Lower leg skin (tissue), 4 donors: ENCODE measurements around the gene MX1. TPM values are rescaled to one million over a fixed set of nuclear protein-coding genes. Genes with fewer than 3 reads are reported as not detected.
"Not testable (repeated sequence)": the region's sequence is repeated elsewhere in the genome, so short reads cannot be mapped to it uniquely, and the experiment has no call there.

Source experiments
- DNase-seq, 2 donors: peaks; one replicate each; pipeline ENCODE4 v3.0.0-alpha.2; 2019; ENCODE audit warnings: low spot score in 2 of 2
- H3K4me3 ChIP-seq: fragments of 200-600 bp; sonication (generic); 2 replicates; pipeline ENCODE4 v1.5.1; 2017; ENCODE audit warnings: mild to moderate bottlenecking, low read depth; ENCODE audit not compliant: poor library complexity, severe bottlenecking
- POLR2A ChIP-seq, 2 donors: fragments of 450-650 bp; IDR thresholded peaks; one replicate each; pipeline ENCODE4 v1.6.1; 2016 to 2017; ENCODE audit warnings: antibody characterized with exemption in 2 of 2, mild to moderate bottlenecking in 1 of 2, moderate library complexity in 1 of 2
- WGBS, 2 donors: methylation state at CpG; one replicate each; pipeline ENCODE4 v1.1.5; 2018; 5-methylcytosine and 5-hydroxymethylcytosine counted together
- intact Hi-C: fragments of 100-400 bp; cut with DNase I; formaldehyde crosslinking; loops from one replicate; pipeline ENCODE4 v1.15.0; 2023; ENCODE audit warnings: low total_unique reads
- total RNA-seq, 4 donors: library from RNA; depleted of rRNA; stranded (reverse); fragments of >200 nt; gene quantifications; one replicate each; pipeline ENCODE4 v1.1.0, GENCODE V29; 2016
- TF ChIP-seq, protein P1 (sequence below), 3 donors: fragments of 450-650 bp; IDR thresholded peaks; one replicate each; pipeline ENCODE4 v1.5.1; 2016; ENCODE audit warnings: antibody characterized with exemption in 3 of 3, mild to moderate bottlenecking in 3 of 3, moderate library complexity in 2 of 3

The MX1 gene
- total RNA-seq, 4 donors from 2014 or later: 3.3 to 15.1 (median 9.1) TPM

DNA sequence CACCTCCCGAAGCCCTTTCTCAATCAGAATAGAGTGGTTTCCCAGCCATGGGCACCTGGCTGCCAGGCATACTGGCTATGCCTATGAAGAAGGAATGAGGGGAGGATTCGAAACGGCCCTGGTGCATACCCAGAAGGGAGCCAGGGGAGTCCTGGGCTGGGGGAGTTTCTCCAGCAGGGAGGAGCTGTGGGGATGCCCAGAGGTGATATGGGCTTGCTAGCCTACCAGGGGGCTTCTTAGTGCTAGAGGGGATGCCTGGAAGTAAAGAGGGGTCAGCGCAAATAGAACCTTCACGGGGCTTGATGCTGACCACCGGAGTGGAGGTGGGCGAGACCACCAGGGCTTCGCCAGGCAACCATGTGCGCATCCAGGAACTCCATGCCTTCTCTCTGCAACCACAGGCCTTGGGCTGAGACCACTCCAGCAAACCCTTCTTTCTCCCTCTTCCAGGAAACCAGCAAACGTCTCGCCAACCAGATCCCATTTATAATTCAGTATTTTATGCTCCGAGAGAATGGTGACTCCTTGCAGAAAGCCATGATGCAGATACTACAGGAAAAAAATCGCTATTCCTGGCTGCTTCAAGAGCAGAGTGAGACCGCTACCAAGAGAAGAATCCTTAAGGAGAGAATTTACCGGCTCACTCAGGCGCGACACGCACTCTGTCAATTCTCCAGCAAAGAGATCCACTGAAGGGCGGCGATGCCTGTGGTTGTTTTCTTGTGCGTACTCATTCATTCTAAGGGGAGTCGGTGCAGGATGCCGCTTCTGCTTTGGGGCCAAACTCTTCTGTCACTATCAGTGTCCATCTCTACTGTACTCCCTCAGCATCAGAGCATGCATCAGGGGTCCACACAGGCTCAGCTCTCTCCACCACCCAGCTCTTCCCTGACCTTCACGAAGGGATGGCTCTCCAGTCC, 18.2 kb upstream of the MX1 start:
- TF ChIP-seq, protein P1, sequence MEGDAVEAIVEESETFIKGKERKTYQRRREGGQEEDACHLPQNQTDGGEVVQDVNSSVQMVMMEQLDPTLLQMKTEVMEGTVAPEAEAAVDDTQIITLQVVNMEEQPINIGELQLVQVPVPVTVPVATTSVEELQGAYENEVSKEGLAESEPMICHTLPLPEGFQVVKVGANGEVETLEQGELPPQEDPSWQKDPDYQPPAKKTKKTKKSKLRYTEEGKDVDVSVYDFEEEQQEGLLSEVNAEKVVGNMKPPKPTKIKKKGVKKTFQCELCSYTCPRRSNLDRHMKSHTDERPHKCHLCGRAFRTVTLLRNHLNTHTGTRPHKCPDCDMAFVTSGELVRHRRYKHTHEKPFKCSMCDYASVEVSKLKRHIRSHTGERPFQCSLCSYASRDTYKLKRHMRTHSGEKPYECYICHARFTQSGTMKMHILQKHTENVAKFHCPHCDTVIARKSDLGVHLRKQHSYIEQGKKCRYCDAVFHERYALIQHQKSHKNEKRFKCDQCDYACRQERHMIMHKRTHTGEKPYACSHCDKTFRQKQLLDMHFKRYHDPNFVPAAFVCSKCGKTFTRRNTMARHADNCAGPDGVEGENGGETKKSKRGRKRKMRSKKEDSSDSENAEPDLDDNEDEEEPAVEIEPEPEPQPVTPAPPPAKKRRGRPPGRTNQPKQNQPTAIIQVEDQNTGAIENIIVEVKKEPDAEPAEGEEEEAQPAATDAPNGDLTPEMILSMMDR (IDR thresholded peaks at IDR 0.05): no peak
- TF ChIP-seq POLR2A (IDR thresholded peaks at IDR 0.05): no peak
- DNase-seq: peak in 1 of 2 donors; percentile 54
- H3K4me3 ChIP-seq: no peak overlapping the region
- intact Hi-C loops: no loop called here
- WGBS, 2 donors: 93 to 94% methylated on average over 24 of the region's 24 CpGs

DNA sequence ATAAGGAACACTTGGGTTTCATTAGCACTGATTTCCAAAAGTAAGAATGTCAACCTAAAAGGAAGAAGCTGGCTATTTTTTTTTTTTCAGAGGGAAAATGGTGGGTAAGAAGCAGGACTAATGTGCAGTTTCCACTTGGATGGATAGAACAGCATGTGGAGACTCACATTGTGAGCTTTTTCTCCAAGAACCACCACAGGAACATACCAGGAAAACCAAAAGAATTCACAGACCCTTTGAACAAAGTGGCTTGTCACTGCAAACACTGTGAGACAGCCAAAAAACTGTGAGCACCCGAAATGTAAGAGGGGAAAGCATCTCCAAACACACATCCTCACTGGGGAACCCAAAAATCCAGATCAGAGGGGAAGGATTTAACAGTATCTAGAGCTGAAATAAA, 15.7 kb upstream of the MX1 start:
- no peak for TF ChIP-seq POLR2A (IDR thresholded peaks at IDR 0.05)
- TF ChIP-seq, protein P1 (IDR thresholded peaks at IDR 0.05): no peak
- no peak overlapping the region for H3K4me3 ChIP-seq
- intact Hi-C loops: no loop called here
- 69 to 74% methylated on average over 1 of the region's 1 CpG for WGBS, 2 donors
- peak in 1 of 2 donors; percentile 0 for DNase-seq

DNA sequence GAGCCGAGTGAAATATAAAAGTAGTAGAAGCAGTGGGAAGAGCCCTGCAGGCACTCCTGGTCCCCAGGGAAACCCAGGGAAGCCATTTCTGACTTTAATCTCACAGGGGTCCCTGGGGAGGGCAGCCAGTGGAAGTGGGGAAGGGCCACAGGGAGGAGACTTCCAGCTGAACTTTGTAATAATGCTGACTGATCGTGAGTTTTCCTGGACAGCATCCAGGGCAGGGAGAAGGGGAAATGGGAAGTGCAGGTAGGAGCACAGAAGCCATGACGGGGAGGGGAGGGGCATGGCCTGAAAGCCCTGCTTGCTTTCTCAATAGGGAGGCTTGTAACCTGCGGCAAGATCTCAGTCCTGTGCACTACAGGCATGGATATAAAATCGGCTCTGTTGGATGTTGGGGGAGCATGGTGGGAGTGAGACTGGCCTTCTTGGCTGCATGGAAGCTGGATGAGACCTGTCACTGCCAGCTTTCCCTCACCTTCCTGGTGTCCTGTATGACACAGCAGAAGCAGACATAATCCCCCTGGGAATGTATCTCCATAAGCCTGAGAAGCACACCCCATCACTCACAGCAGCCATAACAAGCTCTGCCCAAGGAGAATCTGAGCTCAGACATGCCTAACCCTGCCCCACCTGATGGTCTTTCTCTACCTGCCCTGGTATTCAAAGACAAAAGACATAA, 15.1 kb upstream of the MX1 start:
- intact Hi-C loops: no loop called here
- DNase-seq: peak in 1 of 2 donors; percentile 65
- 80 to 81% methylated on average over 5 of the region's 5 CpGs for WGBS, 2 donors
- TF ChIP-seq POLR2A (IDR thresholded peaks at IDR 0.05): no peak
- TF ChIP-seq, protein P1 (IDR thresholded peaks at IDR 0.05): no peak
- H3K4me3 ChIP-seq: no peak overlapping the region

DNA sequence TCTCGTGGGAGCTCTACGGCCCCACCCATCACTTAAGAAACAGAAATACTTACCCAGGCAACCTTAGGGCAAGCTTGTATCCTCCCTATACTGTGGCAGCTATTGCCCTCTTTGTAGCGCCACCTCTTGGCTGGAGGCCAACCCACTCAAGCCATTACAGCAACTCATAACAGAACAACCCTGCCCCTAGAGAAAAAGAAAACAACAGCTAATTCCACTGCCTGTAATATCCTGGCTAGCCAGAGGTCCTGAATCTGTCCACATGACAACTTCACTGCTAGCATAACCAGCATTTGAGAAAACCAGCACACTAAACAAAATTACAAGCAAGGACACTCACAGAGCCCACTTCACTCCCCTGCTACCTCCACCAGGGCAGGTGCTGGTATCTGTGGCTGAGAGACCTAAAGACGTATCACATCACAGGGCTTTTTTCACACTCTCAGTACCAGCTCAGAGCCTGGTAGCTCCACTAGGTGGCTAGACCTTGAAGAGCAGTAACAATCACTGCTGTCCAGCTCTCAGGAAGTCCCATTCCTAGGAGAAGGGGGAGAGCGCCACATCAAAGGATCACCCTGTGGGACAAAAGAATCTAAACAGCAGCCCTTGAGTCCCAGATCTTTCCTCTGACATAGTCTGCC, 14.5 kb upstream of the MX1 start:
- peak in 1 of 2 donors; percentile 85 for DNase-seq
- intact Hi-C loops: no loop called here

DNA sequence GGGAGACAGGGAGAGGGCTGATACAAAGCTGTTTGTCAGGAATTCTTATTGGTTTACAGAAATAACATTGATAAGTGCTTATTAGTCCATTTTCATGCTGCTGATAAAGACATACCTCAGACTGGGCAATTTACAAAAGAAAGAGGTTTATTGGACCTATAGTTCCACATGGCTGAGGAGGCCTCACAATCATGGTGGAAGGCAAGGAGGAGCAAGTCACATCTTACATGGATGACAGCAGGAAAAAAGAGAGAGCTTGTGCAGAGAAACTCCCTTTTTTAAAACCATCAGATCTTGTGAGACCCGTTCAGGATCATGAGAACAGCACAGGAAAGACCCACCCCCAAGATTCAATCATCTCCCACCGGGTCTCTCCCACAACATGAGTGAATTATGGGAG, 8.5 kb upstream of the MX1 start:
- H3K4me3 ChIP-seq, intact Hi-C loops: not testable (repeated sequence)
- peak in 1 of 2 donors; percentile 7 for DNase-seq
- 86 to 87% methylated on average over 2 of the region's 2 CpGs for WGBS, 2 donors

More for the DNA sequence above, 14.5 kb upstream of the MX1 start:
- no peak overlapping the region for H3K4me3 ChIP-seq
- TF ChIP-seq, protein P1 (IDR thresholded peaks at IDR 0.05): no peak
- TF ChIP-seq POLR2A (IDR thresholded peaks at IDR 0.05): no peak
- 59 to 63% methylated on average over 5 of the region's 5 CpGs for WGBS, 2 donors

DNA sequence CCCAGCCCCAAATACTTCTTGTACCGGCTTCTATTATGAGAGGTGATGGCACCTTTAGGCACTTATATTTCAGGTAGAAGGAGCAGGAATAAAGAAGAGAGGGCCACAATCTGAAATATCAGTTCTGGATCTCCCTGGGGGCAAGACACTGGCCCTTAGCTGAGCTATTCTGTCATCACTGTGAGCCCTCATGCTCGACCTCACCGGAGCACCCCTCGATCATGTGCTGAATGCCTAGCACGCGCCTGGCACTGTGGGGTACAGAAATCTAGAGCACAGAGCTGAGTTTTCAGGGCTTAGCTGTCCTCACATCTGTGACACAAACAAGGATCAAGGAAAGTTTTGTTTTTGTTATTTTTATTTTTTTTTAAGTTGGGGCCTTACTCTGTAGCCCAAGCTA, 7.6 kb upstream of the MX1 start:
- peak in 1 of 2 donors; percentile 72 for DNase-seq
- TF ChIP-seq, protein P1 (IDR thresholded peaks at IDR 0.05): no peak
- TF ChIP-seq POLR2A (IDR thresholded peaks at IDR 0.05): no peak
- intact Hi-C loops: no loop called here
- WGBS, 2 donors: 89 to 92% methylated on average over 6 of the region's 6 CpGs
- no peak overlapping the region for H3K4me3 ChIP-seq
